Measurements from ENCODE around the gene IQGAP2. TPM values are rescaled to one million over a fixed set of nuclear protein-coding genes. Genes with fewer than 3 reads are reported as not detected.

IQGAP2 gene
- total and polyA plus RNA-seq, 9 of the 15 experiments (the other 6 are each of a cell fraction or from before 2014, with no cell fraction given): 8.7 to 23.2 (median 17.4) TPM

DNA sequence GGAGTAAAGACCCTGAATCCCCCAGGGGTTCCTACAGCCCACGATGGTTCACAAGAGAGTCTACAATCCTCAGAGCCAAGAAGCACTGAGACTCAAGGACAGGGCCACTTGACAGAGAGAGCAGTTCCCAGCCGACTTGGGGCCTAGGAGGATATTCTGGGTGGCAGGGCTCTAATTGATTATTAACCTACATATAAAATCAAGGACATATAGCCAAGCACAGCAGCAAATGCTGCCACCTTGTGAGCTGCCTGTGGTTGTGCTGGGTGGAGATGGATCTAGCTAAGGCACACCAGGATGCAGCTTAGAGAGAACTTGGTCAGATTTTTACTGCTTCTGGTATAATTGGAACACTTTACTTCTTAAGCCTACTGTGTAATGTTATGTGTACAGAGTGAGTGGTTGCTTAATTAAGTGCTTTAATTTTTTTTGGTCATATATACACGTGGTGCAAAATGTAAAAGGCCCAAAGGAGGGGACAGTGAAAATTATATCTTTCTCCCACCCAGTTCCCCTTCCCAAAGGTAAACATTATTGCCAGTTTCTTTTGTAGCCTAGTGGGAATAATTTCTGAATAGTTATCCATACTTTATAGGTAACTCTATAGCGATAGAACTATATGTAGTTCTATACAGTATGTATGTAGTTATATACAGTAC, 141.3 kb downstream of the IQGAP2 start:
- Histone ChIP-seq H4K20me1 (replicated peaks; ENCODE audit: control insufficient read depth, insufficient read depth, low read length) (no peaks in the 10 kb centered on the region), H3K27me3 (ENCODE audit: control insufficient read depth in 2 of 2, insufficient read depth in 2 of 2, low read length in 2 of 2) (no peaks in the 10 kb centered on the region), H2AFZ (ENCODE audit: low read depth, low read length) (no peak overlapping the region), H3K9ac (ENCODE audit: insufficient read depth in 1 of 2, low read depth in 2 of 2, low read length in 2 of 2) (no peak overlapping the region), H3K36me3 (ENCODE audit: control insufficient read depth, insufficient read depth, low read length) (no peaks in the 10 kb centered on the region), H3K4me2 (ENCODE audit: insufficient read depth, low read length) (no peak overlapping the region), H3K79me2 (ENCODE audit: control insufficient read depth, insufficient read depth, low read length) (no peaks in the 10 kb centered on the region), H3K27ac (ENCODE audit: extremely low read depth, low read depth, low read length) (no peak overlapping the region), H3K9me3 (replicated peaks; ENCODE audit: control insufficient read depth, insufficient read depth, low read depth, low read length) (no peaks in the 10 kb centered on the region), H3K4me3 (no peak overlapping the region), H3K4me1 (replicated peaks in 1 of 2; ENCODE audit: control insufficient read depth in 2 of 2, insufficient read depth in 2 of 2, low read length in 2 of 2) (peaks cover 7 to 47% of the 10 kb centered on the region in 2 experiments; a peak in 4 of 5 replicates), H3K9me1 (ENCODE audit: control insufficient read depth, insufficient read depth, low read length) (no peaks in the 10 kb centered on the region)
- 58% methylated on average over 4 of the region's 4 CpGs for WGBS (ENCODE audit: insufficient coverage, low coverage, missing lambda C conversion rate)
- intact Hi-C loops (cut with micrococcal nuclease) (loop anchor here (1.0 to 5.0 kb wide), 3 partner anchors 62 to 207 kb away; partner anchors contain the start of gene IQGAP2), in situ Hi-C loops (cut with MboI) (loop anchor here (5.0 kb wide), 1 partner anchor 137 kb away; no protein-coding TSS in a partner anchor)
- peak; percentile 26 to 64 (median 40) for DNase-seq (ENCODE audit: extremely low read depth in 1 of 4, low spot score in 3 of 4)
- BruUV-seq (replicated peaks): no TSS peak
- POLR2A ChIA-PET: interaction anchor here (0.6 to 1.0 kb wide), 4 partner anchors 9 to 175 kb away, joined by 3 to 5 read pairs (median 4); no protein-coding TSS in a partner anchor
- peak; percentile 88 for FAIRE-seq
- peak; percentile 77 for ATAC-seq
- CTCF ChIA-PET (ENCODE audit: low intra/inter-chr PET ratio): interaction anchor here (0.7 to 1.6 kb wide), 3 partner anchors 141 to 205 kb away, joined by 4 to 9 read pairs (median 5); partner anchors contain the start of gene IQGAP2
- TF ChIP-seq NRF1 (conservative IDR thresholded peaks at IDR 0.05 in 1 of 2, IDR thresholded peaks at IDR 0.05 in 1 of 2): no peak
- TF ChIP-seq, protein P1, sequence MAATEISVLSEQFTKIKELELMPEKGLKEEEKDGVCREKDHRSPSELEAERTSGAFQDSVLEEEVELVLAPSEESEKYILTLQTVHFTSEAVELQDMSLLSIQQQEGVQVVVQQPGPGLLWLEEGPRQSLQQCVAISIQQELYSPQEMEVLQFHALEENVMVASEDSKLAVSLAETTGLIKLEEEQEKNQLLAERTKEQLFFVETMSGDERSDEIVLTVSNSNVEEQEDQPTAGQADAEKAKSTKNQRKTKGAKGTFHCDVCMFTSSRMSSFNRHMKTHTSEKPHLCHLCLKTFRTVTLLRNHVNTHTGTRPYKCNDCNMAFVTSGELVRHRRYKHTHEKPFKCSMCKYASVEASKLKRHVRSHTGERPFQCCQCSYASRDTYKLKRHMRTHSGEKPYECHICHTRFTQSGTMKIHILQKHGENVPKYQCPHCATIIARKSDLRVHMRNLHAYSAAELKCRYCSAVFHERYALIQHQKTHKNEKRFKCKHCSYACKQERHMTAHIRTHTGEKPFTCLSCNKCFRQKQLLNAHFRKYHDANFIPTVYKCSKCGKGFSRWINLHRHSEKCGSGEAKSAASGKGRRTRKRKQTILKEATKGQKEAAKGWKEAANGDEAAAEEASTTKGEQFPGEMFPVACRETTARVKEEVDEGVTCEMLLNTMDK (IDR thresholded peaks at IDR 0.05; ENCODE audit: borderline replicate concordance, insufficient read depth, low read depth, low read length, poor library complexity, severe bottlenecking): peak; percentile 8
- TF ChIP-seq REST (IDR thresholded peaks at IDR 0.05; ENCODE audit: borderline replicate concordance): peak; percentile 60; the same call in 1 of the 2 replicates
- TF ChIP-seq REST (CRISPR knock-in tag; IDR thresholded peaks at IDR 0.05; ENCODE audit: low read depth): no peak
- peak; percentile 80 to 83 for TF ChIP-seq RAD21 (CRISPR knock-in tag; conservative IDR thresholded peaks at IDR 0.05 in 1 of 2, IDR thresholded peaks at IDR 0.05 in 1 of 2)
- TF ChIP-seq, protein P2, sequence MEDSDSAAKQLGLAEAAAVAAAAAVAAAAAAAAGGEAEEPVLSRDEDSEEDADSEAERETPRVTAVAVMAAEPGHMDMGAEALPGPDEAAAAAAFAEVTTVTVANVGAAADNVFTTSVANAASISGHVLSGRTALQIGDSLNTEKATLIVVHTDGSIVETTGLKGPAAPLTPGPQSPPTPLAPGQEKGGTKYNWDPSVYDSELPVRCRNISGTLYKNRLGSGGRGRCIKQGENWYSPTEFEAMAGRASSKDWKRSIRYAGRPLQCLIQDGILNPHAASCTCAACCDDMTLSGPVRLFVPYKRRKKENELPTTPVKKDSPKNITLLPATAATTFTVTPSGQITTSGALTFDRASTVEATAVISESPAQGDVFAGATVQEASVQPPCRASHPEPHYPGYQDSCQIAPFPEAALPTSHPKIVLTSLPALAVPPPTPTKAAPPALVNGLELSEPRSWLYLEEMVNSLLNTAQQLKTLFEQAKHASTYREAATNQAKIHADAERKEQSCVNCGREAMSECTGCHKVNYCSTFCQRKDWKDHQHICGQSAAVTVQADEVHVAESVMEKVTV (CRISPR knock-in tag; IDR thresholded peaks at IDR 0.05): peak; percentile 60
